HEK293 (cell line): ENCODE data around the gene ARTN.
A peak's percentile ranks its signal among the peaks of the same experiment; 100 is the strongest.

ENCODE experiments used
- CTCF ChIA-PET: fragments of 350-600 bp; formaldehyde crosslinking; extraction: SDS; loops from one replicate; lab custom pipeline; 2021; ENCODE audit warnings: antibody characterized with exemption; lab: Yijun Ruan, JAX
- POLR2A ChIA-PET: fragments of 300-600 bp; formaldehyde crosslinking; extraction: SDS; loops from one replicate; lab custom pipeline; 2020; ENCODE audit warnings: antibody characterized with exemption, inconsistent platforms; lab: Yijun Ruan, JAX
- H3K27ac ChIP-seq: fragments of 200-500 bp; sonication (Bioruptor generic); 2 replicates; pipeline ENCODE4 v1.5.1; 2014; ENCODE audit warnings: low read depth, low read length, control low read depth, inconsistent platforms; ENCODE audit errors: extremely low read depth
- H3K36me3 ChIP-seq, 2 experiments: fragments of 200-500 bp in 1 of 2; sonication (Bioruptor generic) in 1 of 2; 1 replicate in 1 of 2; 2 replicates in 1 of 2; pipeline ENCODE4 v1.5.1; 2014 to 2017; ENCODE audit warnings: inconsistent platforms in 2 of 2, low read length in 2 of 2; ENCODE audit not compliant: control insufficient read depth in 2 of 2, insufficient read depth in 1 of 2
- H3K4me1 ChIP-seq: fragments of 200-500 bp; sonication (Bioruptor generic); 2 replicates; pipeline ENCODE4 v1.5.1; 2014; ENCODE audit warnings: mild to moderate bottlenecking, low read length, inconsistent platforms; ENCODE audit not compliant: control insufficient read depth, insufficient read depth
- H3K4me3 ChIP-seq: 2 replicates; pipeline ENCODE4 v1.5.1; 2011; ENCODE audit warnings: low read depth, mild to moderate bottlenecking, control low read depth, low read length, moderate library complexity
- H3K9me3 ChIP-seq: fragments of 200-500 bp; sonication (Bioruptor generic); 2 replicates; pipeline ENCODE4 v1.5.1; 2014; ENCODE audit warnings: low read depth, low read length, inconsistent platforms; ENCODE audit not compliant: control insufficient read depth, insufficient read depth
- GLI4 ChIP-seq: fragments of 450-650 bp; formaldehyde crosslinking; IDR thresholded peaks from 2 replicates; pipeline ENCODE4 v1.5.1; 2016; ENCODE audit warnings: missing biosample characterization, missing genetic modification characterization
- GLIS2 ChIP-seq: fragments of 450-650 bp; formaldehyde crosslinking; IDR thresholded peaks from 2 replicates; pipeline ENCODE4 v1.5.1; 2016; ENCODE audit warnings: missing biosample characterization, missing genetic modification characterization
- INSM2 ChIP-seq: fragments of 450-650 bp; formaldehyde crosslinking; IDR thresholded peaks from 2 replicates; pipeline ENCODE4 v1.5.1; 2016; ENCODE audit warnings: missing biosample characterization, missing genetic modification characterization
- KLF8 ChIP-seq: fragments of 450-650 bp; formaldehyde crosslinking; IDR thresholded peaks from 2 replicates; pipeline ENCODE4 v1.5.1; 2016; ENCODE audit warnings: missing biosample characterization, missing genetic modification characterization
- OVOL3 ChIP-seq: fragments of 450-650 bp; formaldehyde crosslinking; IDR thresholded peaks from 2 replicates; pipeline ENCODE4 v1.5.1; 2016; ENCODE audit warnings: missing biosample characterization, missing genetic modification characterization
- SP2 ChIP-seq: fragments of 450-650 bp; formaldehyde crosslinking; IDR thresholded peaks from 2 replicates; pipeline ENCODE4 v1.5.1; 2016; ENCODE audit warnings: missing biosample characterization, missing genetic modification characterization
- YY2 ChIP-seq: fragments of 450-650 bp; formaldehyde crosslinking; IDR thresholded peaks from 2 replicates; pipeline ENCODE4 v1.5.1; 2016; ENCODE audit warnings: missing biosample characterization, missing genetic modification characterization
- ZFP41 ChIP-seq: fragments of 450-650 bp; formaldehyde crosslinking; IDR thresholded peaks from 2 replicates; pipeline ENCODE4 v1.5.1; 2016; ENCODE audit warnings: missing biosample characterization, missing genetic modification characterization, borderline replicate concordance
- ZNF132 ChIP-seq: fragments of 450-650 bp; formaldehyde crosslinking; IDR thresholded peaks from 2 replicates; pipeline ENCODE4 v1.5.1; 2017; ENCODE audit warnings: missing biosample characterization, missing genetic modification characterization, borderline replicate concordance
- ZNF133 ChIP-seq: fragments of 450-650 bp; formaldehyde crosslinking; IDR thresholded peaks from 2 replicates; pipeline ENCODE4 v1.5.1; 2016; ENCODE audit warnings: missing biosample characterization, missing genetic modification characterization
- ZNF140 ChIP-seq: fragments of 450-650 bp; formaldehyde crosslinking; IDR thresholded peaks from 2 replicates; pipeline ENCODE4 v1.5.1; 2016; ENCODE audit warnings: missing biosample characterization, missing genetic modification characterization
- ZNF155 ChIP-seq: fragments of 450-650 bp; formaldehyde crosslinking; IDR thresholded peaks from 2 replicates; pipeline ENCODE4 v1.5.1; 2016; ENCODE audit warnings: missing biosample characterization, missing genetic modification characterization
- ZNF223 ChIP-seq: fragments of 450-650 bp; formaldehyde crosslinking; IDR thresholded peaks from 2 replicates; pipeline ENCODE4 v1.5.1; 2016; ENCODE audit warnings: missing biosample characterization, missing genetic modification characterization
- ZNF24 ChIP-seq: fragments of 450-650 bp; formaldehyde crosslinking; IDR thresholded peaks from 2 replicates; pipeline ENCODE4 v1.5.1; 2016; ENCODE audit warnings: missing biosample characterization, missing genetic modification characterization
- ZNF324 ChIP-seq: fragments of 450-650 bp; formaldehyde crosslinking; IDR thresholded peaks from 2 replicates; pipeline ENCODE4 v1.5.1; 2016; ENCODE audit warnings: missing biosample characterization, missing genetic modification characterization
- ZNF350 ChIP-seq: fragments of 450-650 bp; formaldehyde crosslinking; IDR thresholded peaks from 2 replicates; pipeline ENCODE4 v1.5.0; 2017; ENCODE audit warnings: missing biosample characterization, mild to moderate bottlenecking, missing genetic modification characterization
- ZNF366 ChIP-seq: fragments of 450-650 bp; formaldehyde crosslinking; conservative IDR thresholded peaks from 2 replicates; pipeline ENCODE4 v1.5.1; 2016; ENCODE audit warnings: missing biosample characterization, missing genetic modification characterization
- ZNF391 ChIP-seq: fragments of 450-650 bp; formaldehyde crosslinking; IDR thresholded peaks from 2 replicates; pipeline ENCODE4 v1.5.1; 2016; ENCODE audit warnings: low read depth, missing biosample characterization, missing genetic modification characterization, borderline replicate concordance
- ZNF404 ChIP-seq: fragments of 450-650 bp; formaldehyde crosslinking; IDR thresholded peaks from 2 replicates; pipeline ENCODE4 v1.5.1; 2017; ENCODE audit warnings: missing biosample characterization, missing genetic modification characterization
- ZNF473 ChIP-seq: fragments of 450-650 bp; formaldehyde crosslinking; IDR thresholded peaks from 2 replicates; pipeline ENCODE4 v1.5.1; 2017; ENCODE audit warnings: missing biosample characterization, missing genetic modification characterization
- ZNF501 ChIP-seq: fragments of 450-650 bp; formaldehyde crosslinking; IDR thresholded peaks from 2 replicates; pipeline ENCODE4 v1.5.1; 2016; ENCODE audit warnings: missing biosample characterization, missing genetic modification characterization
- ZNF510 ChIP-seq: fragments of 450-650 bp; formaldehyde crosslinking; IDR thresholded peaks from 2 replicates; pipeline ENCODE4 v1.5.1; 2018; ENCODE audit warnings: mild to moderate bottlenecking, missing genetic modification characterization, missing biosample characterization; ENCODE audit not compliant: insufficient replicate concordance
- ZNF518A ChIP-seq: fragments of 450-650 bp; formaldehyde crosslinking; conservative IDR thresholded peaks from 2 replicates; pipeline ENCODE4 v1.5.1; 2016; ENCODE audit warnings: low read depth, missing biosample characterization, missing genetic modification characterization
- ZNF529 ChIP-seq: fragments of 450-650 bp; formaldehyde crosslinking; IDR thresholded peaks from 2 replicates; pipeline ENCODE4 v1.5.1; 2017; ENCODE audit warnings: missing genetic modification characterization, missing biosample characterization; ENCODE audit not compliant: insufficient replicate concordance
- ZNF571 ChIP-seq: fragments of 450-650 bp; formaldehyde crosslinking; IDR thresholded peaks from 2 replicates; pipeline ENCODE4 v1.5.0; 2017; ENCODE audit warnings: missing biosample characterization, missing genetic modification characterization
- ZNF621 ChIP-seq: fragments of 450-650 bp; formaldehyde crosslinking; IDR thresholded peaks from 2 replicates; pipeline ENCODE4 v1.5.1; 2017; ENCODE audit warnings: missing biosample characterization, missing genetic modification characterization
- ZNF629 ChIP-seq: fragments of 450-650 bp; formaldehyde crosslinking; IDR thresholded peaks from 2 replicates; pipeline ENCODE4 v1.5.1; 2017; ENCODE audit warnings: missing biosample characterization, missing genetic modification characterization
- ZNF645 ChIP-seq: fragments of 450-650 bp; formaldehyde crosslinking; IDR thresholded peaks from 2 replicates; pipeline ENCODE4; 2016; ENCODE audit warnings: missing biosample characterization, missing genetic modification characterization
- ZNF658 ChIP-seq: fragments of 450-650 bp; formaldehyde crosslinking; IDR thresholded peaks from 2 replicates; pipeline ENCODE4; 2016; ENCODE audit warnings: missing biosample characterization, missing genetic modification characterization
- ZNF777 ChIP-seq: fragments of 450-650 bp; formaldehyde crosslinking; IDR thresholded peaks from 2 replicates; pipeline ENCODE4 v1.5.1; 2017; ENCODE audit warnings: missing biosample characterization, missing genetic modification characterization, borderline replicate concordance
- ZNF837 ChIP-seq: fragments of 450-650 bp; formaldehyde crosslinking; IDR thresholded peaks from 2 replicates; pipeline ENCODE4 v1.5.1; 2016; ENCODE audit warnings: missing biosample characterization, missing genetic modification characterization
- ZSCAN30 ChIP-seq: fragments of 450-650 bp; IDR thresholded peaks from 2 replicates; pipeline ENCODE4 v1.5.1; 2018; ENCODE audit warnings: missing biosample characterization, mild to moderate bottlenecking, missing genetic modification characterization, moderate library complexity

Gene ARTN

GRCh38 chr1:43974443-43975248 lies 41.0 kb downstream of the ARTN start, which contains the start of gene ATP6V0B:
TSS of gene ATP6V0B (plus strand) at chr1:43974960. CDS start at chr1:43975041, 81 bp downstream.
- H3K4me1 ChIP-seq, result no peaks in the 10 kb centered on the region
- H3K4me3 ChIP-seq, result peak within 1 kb of the TSS; percentile 88
- H3K9me3 ChIP-seq, result no peaks in the 10 kb centered on the region
- POLR2A ChIA-PET, result interaction anchor here (0.6 to 3.6 kb wide), 16 partner anchors 10 to 1567 kb away, joined by 3 to 15 read pairs (median 4); partner anchors contain the start of genes CCDC24, DMAP1, IPO13 and KDM4A
- peaks cover 7 to 57% of the 10 kb centered on the region in 2 experiments; a peak in 2 of 3 replicates for H3K36me3 ChIP-seq
- peak within 1 kb of the TSS; percentile 70 for H3K27ac ChIP-seq
- CTCF ChIA-PET, result interaction anchor here (0.6 to 1.2 kb wide), 4 partner anchors 29 to 210 kb away, joined by 3 to 4 read pairs (median 4); no protein-coding TSS in a partner anchor
- no peak for TF ChIP-seq ZNF155 (tag by site-specific recombination)
- peak; percentile 62 for TF ChIP-seq ZNF629 (tag by site-specific recombination)
- TF ChIP-seq ZNF658, result no peak
- TF ChIP-seq ZSCAN30 (tag by site-specific recombination), result 0 out of 2 replicates have a peak, but pooled peaks have one; percentile 5
- TF ChIP-seq ZNF366 (tag by site-specific recombination), result 0 out of 2 replicates have a peak, but pooled peaks have one; percentile 7
- TF ChIP-seq GLIS2 (tag by site-specific recombination), result peak; percentile 87
- no peak for TF ChIP-seq ZNF529 (tag by site-specific recombination)
- no peak for TF ChIP-seq ZNF473 (tag by site-specific recombination)
- TF ChIP-seq ZNF510, result no peak
- TF ChIP-seq ZNF501, result peak; percentile 77
- TF ChIP-seq ZNF133, result no peak
- no peak for TF ChIP-seq ZNF140
- peak; percentile 71 for TF ChIP-seq SP2 (tag by site-specific recombination)
- TF ChIP-seq INSM2 (tag by site-specific recombination), result peak; percentile 27; the same call in 1 of the 2 replicates
- no peak for TF ChIP-seq ZFP41 (tag by site-specific recombination)
- no peak for TF ChIP-seq ZNF391 (tag by site-specific recombination)
- no peak for TF ChIP-seq ZNF223 (tag by site-specific recombination)
- no peak for TF ChIP-seq GLI4
- no peak for TF ChIP-seq ZNF24 (tag by site-specific recombination)
- no peak for TF ChIP-seq ZNF571 (tag by site-specific recombination)
- no peak for TF ChIP-seq ZNF404
- no peak for TF ChIP-seq ZNF621
- TF ChIP-seq ZNF645 (tag by site-specific recombination), result no peak
- peak; percentile 15; the same call in 1 of the 2 replicates for TF ChIP-seq ZNF518A
- TF ChIP-seq ZNF777 (tag by site-specific recombination), result no peak; the same call in 1 of the 2 replicates
- peak; percentile 63 for TF ChIP-seq YY2 (tag by site-specific recombination)
- peak; percentile 63 for TF ChIP-seq KLF8 (tag by site-specific recombination)
- no peak for TF ChIP-seq ZNF132
- TF ChIP-seq ZNF350 (tag by site-specific recombination), result no peak
- no peak; the same call in 1 of the 2 replicates for TF ChIP-seq ZNF324 (tag by site-specific recombination)
- TF ChIP-seq OVOL3 (tag by site-specific recombination), result no peak
- no peak for TF ChIP-seq ZNF837
